ENCODE data around the gene GAS7. TPM values are rescaled to one million over a fixed set of nuclear protein-coding genes. Genes with fewer than 3 reads are reported as not detected.

GAS7 gene
- total RNA-seq, 4 donors from 2014 or later: 242 to 309 (median 264) TPM

GRCh38 chr17:9911089-9911488 lies 287.3 kb downstream of the GAS7 start:
- Histone ChIP-seq H3K4me1 (peaks cover 0 to 26% (median 0%) of the 10 kb centered on the region in 4 donors), H3K27me3 (no peaks in the 10 kb centered on the region), H3K4me3 (no peak overlapping the region), H3K27ac (no peak overlapping the region), H3K9me3 (no peaks in the 10 kb centered on the region), H3K36me3 (peaks cover 0 to 34% (median 0%) of the 10 kb centered on the region in 3 donors)
- TF ChIP-seq CTCF (IDR thresholded peaks at IDR 0.05) (no peak), POLR2A (IDR thresholded peaks at IDR 0.05) (no peak), EP300 (IDR thresholded peaks at IDR 0.05) (no peak)
- no peak for DNase-seq (ENCODE audit: low spot score in 2 of 2)
- 62 to 72% methylated on average over 12 of the region's 12 CpGs for WGBS, 2 donors

GRCh38 chr17:9908649-9909042 lies 289.8 kb downstream of the GAS7 start:
- Histone ChIP-seq H3K4me3 (no peak overlapping the region), H3K27me3 (no peaks in the 10 kb centered on the region), H3K36me3 (peaks cover 0 to 9% (median 0%) of the 10 kb centered on the region in 3 donors), H3K27ac (no peak overlapping the region), H3K4me1 (peaks cover 0 to 26% (median 0%) of the 10 kb centered on the region in 4 donors), H3K9me3 (no peaks in the 10 kb centered on the region)
- 43 to 45% methylated on average over 6 to 7 of the region's 7 CpGs for WGBS, 2 donors
- TF ChIP-seq POLR2A (IDR thresholded peaks at IDR 0.05) (no peak), EP300 (IDR thresholded peaks at IDR 0.05) (no peak), CTCF (IDR thresholded peaks at IDR 0.05) (no peak)
- DNase-seq (ENCODE audit: low spot score in 2 of 2): no peak

GRCh38 chr17:9907883-9908648 lies 290.3 kb downstream of the GAS7 start:
- H3K4me1 ChIP-seq: peaks cover 0 to 26% (median 0%) of the 10 kb centered on the region in 4 donors
- H3K4me3 ChIP-seq: no peak overlapping the region
- no peaks in the 10 kb centered on the region for H3K9me3 ChIP-seq
- WGBS, 2 donors: 31 to 39% methylated on average over 12 of the region's 12 CpGs
- H3K36me3 ChIP-seq: peaks cover 0 to 3% (median 0%) of the 10 kb centered on the region in 3 donors
- peak in 1 of 2 donors; percentile 45 for DNase-seq (ENCODE audit: low spot score in 2 of 2)
- no peak overlapping the region for H3K27ac ChIP-seq
- no peak for TF ChIP-seq POLR2A (IDR thresholded peaks at IDR 0.05)
- TF ChIP-seq CTCF (IDR thresholded peaks at IDR 0.05): no peak
- no peaks in the 10 kb centered on the region for H3K27me3 ChIP-seq

GRCh38 chr17:9907131-9907530 lies 291.3 kb downstream of the GAS7 start:
- no peaks in the 10 kb centered on the region for H3K9me3 ChIP-seq
- no peak for DNase-seq (ENCODE audit: low spot score in 2 of 2)
- H3K27ac ChIP-seq: no peak overlapping the region
- no peaks in the 10 kb centered on the region for H3K36me3 ChIP-seq
- WGBS, 2 donors: 85 to 86% methylated on average over 7 of the region's 7 CpGs
- peaks cover 0 to 25% (median 0%) of the 10 kb centered on the region in 4 donors for H3K4me1 ChIP-seq
- no peak for TF ChIP-seq EP300 (IDR thresholded peaks at IDR 0.05)
- H3K27me3 ChIP-seq: no peaks in the 10 kb centered on the region
- H3K4me3 ChIP-seq: no peak overlapping the region

- WGBS, 2 donors: 68 to 71% methylated on average over 14 of the region's 14 CpGs
- Histone ChIP-seq H3K9me3 (no peaks in the 10 kb centered on the region), H3K27ac (no peak overlapping the region), H3K4me1 (peaks cover 0 to 20% (median 0%) of the 10 kb centered on the region in 4 donors), H3K36me3 (no peaks in the 10 kb centered on the region), H3K27me3 (no peaks in the 10 kb centered on the region), H3K4me3 (no peak overlapping the region)
- TF ChIP-seq POLR2A (IDR thresholded peaks at IDR 0.05): no peak
- TF ChIP-seq EP300 (IDR thresholded peaks at IDR 0.05): no peak
- no peak for TF ChIP-seq CTCF (IDR thresholded peaks at IDR 0.05)
- no peak for DNase-seq (ENCODE audit: low spot score in 2 of 2)
Observed at GRCh38 chr17:9906616-9907015, 291.8 kb downstream of the GAS7 start.

All from tibial nerve (tissue), 4 donors.